ENCODE data around the gene MRE11.

DNA sequence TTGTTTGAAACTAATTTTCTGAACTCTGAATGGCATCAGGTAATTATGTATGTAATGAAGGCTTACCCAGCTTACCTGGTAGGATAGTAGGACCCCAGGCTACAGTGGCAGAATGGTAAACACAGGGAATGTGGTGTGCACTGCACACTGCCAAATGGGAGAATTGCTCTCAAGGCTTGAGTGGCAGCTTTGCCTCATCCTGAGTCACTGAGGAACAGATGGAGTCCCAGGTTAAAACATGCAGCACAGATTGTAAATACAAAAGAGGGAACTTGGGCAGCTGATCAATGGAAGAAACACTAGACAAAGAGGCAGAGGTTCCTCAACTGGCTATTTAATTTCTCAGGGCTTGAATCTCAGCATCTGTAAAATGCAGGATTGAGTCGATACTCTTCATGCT lies 116.8 kb downstream of the MRE11 start:
- TF ChIP-seq, protein P1, sequence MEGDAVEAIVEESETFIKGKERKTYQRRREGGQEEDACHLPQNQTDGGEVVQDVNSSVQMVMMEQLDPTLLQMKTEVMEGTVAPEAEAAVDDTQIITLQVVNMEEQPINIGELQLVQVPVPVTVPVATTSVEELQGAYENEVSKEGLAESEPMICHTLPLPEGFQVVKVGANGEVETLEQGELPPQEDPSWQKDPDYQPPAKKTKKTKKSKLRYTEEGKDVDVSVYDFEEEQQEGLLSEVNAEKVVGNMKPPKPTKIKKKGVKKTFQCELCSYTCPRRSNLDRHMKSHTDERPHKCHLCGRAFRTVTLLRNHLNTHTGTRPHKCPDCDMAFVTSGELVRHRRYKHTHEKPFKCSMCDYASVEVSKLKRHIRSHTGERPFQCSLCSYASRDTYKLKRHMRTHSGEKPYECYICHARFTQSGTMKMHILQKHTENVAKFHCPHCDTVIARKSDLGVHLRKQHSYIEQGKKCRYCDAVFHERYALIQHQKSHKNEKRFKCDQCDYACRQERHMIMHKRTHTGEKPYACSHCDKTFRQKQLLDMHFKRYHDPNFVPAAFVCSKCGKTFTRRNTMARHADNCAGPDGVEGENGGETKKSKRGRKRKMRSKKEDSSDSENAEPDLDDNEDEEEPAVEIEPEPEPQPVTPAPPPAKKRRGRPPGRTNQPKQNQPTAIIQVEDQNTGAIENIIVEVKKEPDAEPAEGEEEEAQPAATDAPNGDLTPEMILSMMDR (optimal IDR thresholded peaks at IDR 0.05 in 1 of 3, IDR thresholded peaks at IDR 0.05 in 1 of 3, conservative IDR thresholded peaks at IDR 0.05 in 1 of 3; ENCODE audit: extremely low read depth in 1 of 3, insufficient read depth in 2 of 3, low read length in 3 of 3) = no peak
- TF ChIP-seq EZH2 (IDR thresholded peaks at IDR 0.05; ENCODE audit: low read length) = no peak
